ENCODE measurements around the gene TACR1. TPM values are rescaled to one million over a fixed set of nuclear protein-coding genes. Genes with fewer than 3 reads are reported as not detected.

TACR1 gene
- total and polyA plus RNA-seq, 2 donors (not counting 1 experiment from before 2014, with no cell fraction given), result 0.01 to 0.05 TPM

DNA sequence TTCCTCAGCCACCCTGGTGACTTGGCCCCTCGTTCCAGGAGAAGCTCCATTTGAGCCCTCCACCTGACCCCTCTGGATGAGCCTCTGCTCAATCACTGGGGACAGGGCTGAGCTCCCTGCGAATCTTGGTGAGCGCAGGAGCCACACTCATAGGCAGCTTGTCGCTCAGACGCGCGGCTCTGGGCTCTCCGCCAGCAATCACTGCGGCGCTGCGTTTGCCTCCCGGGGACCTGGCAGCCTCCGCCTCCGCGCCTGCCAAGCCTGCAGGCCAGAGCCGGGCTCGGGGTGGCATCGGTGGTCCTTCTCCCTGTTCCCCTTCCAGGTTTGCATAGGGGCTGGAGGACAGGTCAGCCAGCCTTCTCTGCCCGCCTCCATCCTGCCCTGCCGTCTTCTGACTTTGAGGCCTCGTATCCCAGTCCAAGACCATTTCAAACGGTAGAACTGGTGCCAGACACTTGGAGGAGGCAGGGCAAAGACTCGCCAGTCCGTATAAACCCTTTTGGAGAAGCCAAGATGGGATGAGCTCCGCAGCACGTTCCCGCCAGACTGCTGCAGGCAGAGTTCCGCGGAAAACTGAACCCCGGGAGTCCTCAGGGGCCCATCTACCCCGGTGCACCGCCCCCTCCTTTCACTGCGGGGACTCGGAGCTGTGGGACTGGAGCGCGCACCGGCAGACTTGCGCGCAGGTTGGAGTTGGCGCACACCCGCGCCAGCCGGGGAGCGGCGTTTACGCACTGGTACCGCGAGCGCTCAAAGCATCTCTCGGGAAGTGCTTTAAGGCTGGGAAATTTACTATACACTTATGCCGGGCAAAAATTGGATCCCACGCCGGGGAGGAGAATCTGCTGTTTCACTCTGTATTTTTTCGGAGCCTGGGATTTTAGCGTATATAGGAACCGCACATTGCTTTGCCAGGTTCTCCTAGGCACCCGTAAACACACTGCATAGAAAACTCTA lies 1.1 kb upstream of the TACR1 start:
- ATAC-seq (ENCODE audit: low read depth) (no peak), DNase-seq (peak; percentile 23)
- H3K79me2 ChIP-seq (ENCODE audit: control insufficient read depth, insufficient read depth, low read length), result no peaks in the 10 kb centered on the region
- no peaks in the 10 kb centered on the region for H3K9me3 Mint-ChIP-seq (ENCODE audit: insufficient read depth)
- H3K9ac ChIP-seq (ENCODE audit: low read length), result no peak overlapping the region
- peaks cover 0 to 41% (median 29%) of the 10 kb centered on the region in 4 experiments for H3K27me3 ChIP-seq (replicated peaks in 1 of 4; ENCODE audit: control extremely low read depth in 1 of 4, control insufficient read depth in 3 of 4, insufficient read depth in 4 of 4, low read length in 3 of 4)
- no peak overlapping the region for H3K27ac ChIP-seq (ENCODE audit: low read length in 2 of 2)
- ChIA-PET CTCF (interaction anchor here (0.8 to 4.9 kb wide), 21 partner anchors 13 to 410 kb away, joined by 3 to 61 read pairs (median 4); no protein-coding TSS in a partner anchor), POLR2A (no interaction called here)
- H4K20me1 ChIP-seq (ENCODE audit: control insufficient read depth, insufficient read depth, low read length, poor library complexity, severe bottlenecking), result no peaks in the 10 kb centered on the region
- peak overlapping the region; percentile 77 for H3K4me2 ChIP-seq (replicated peaks; ENCODE audit: low read depth, low read length, poor library complexity, severe bottlenecking)
- H3K4me3 Mint-ChIP-seq, result peak overlapping the region; percentile 91
- H3K4me1 ChIP-seq (ENCODE audit: control insufficient read depth in 2 of 2, insufficient read depth in 2 of 2, low read length in 2 of 2), result peaks cover 20 to 28% of the 10 kb centered on the region in 2 donors
- peak overlapping the region; percentile 58 for H2AFZ ChIP-seq (ENCODE audit: insufficient read depth, low read depth, low read length, poor library complexity, severe bottlenecking)
- H3K36me3 ChIP-seq (replicated peaks in 1 of 2; ENCODE audit: control extremely low read depth in 1 of 2, control insufficient read depth in 1 of 2, extremely low read depth in 1 of 2, insufficient read depth in 2 of 2, low read length in 1 of 2), result no peaks in the 10 kb centered on the region
- peaks cover 61% of the 10 kb centered on the region for H3K27me3 Mint-ChIP-seq
- no peak overlapping the region for H3K27ac Mint-ChIP-seq
- peaks cover 0 to 3% (median 0%) of the 10 kb centered on the region in 3 donors for H3K9me3 ChIP-seq (ENCODE audit: control extremely low read depth in 1 of 3, control insufficient read depth in 2 of 3, insufficient read depth in 1 of 3, low read length in 2 of 3)
- peak overlapping the region in 3 of 5 experiments; percentile 34 to 49 (median 37) for H3K4me3 ChIP-seq (ENCODE audit: control extremely low read depth in 1 of 5, extremely low read depth in 1 of 5, insufficient read depth in 1 of 5, low read depth in 2 of 5, low read length in 4 of 5)
- intact Hi-C loops (cut with micrococcal nuclease), result loop anchor here (10.0 kb wide), 1 partner anchor 404 kb away; no protein-coding TSS in a partner anchor
- H3K4me1 Mint-ChIP-seq, result peaks cover 27% of the 10 kb centered on the region
- TF ChIP-seq EZH2 (IDR thresholded peaks at IDR 0.05; ENCODE audit: borderline replicate concordance, insufficient read depth, low read depth, low read length, poor library complexity, severe bottlenecking) (no peak), CTCF (IDR thresholded peaks at IDR 0.05) (no peak)
- WGBS (ENCODE audit: insufficient coverage), result 3% methylated on average over 56 of the region's 57 CpGs

Data from B cell (primary cell).